ENCODE data around the gene COA3. TPM values are rescaled to one million over a fixed set of nuclear protein-coding genes. Genes with fewer than 3 reads are reported as not detected.

Gene COA3
- total RNA-seq, 1 experiment from 2014 or later = 54.2 TPM

GRCh38 chr17:42832213-42832933 is 33.9 kb upstream of the COA3 start:
- no peak for TF ChIP-seq CREB1 (CRISPR knock-in tag; IDR thresholded peaks at IDR 0.05)
- peak; percentile 45; the same call in 1 of the 2 replicates for TF ChIP-seq GABPB1 (CRISPR knock-in tag; IDR thresholded peaks at IDR 0.05)
- H3K27ac Mint-ChIP-seq = peak overlapping the region; percentile 97
- peaks cover 16% of the 10 kb centered on the region for H3K4me1 Mint-ChIP-seq
- H3K4me3 Mint-ChIP-seq = peak overlapping the region; percentile 93
- peaks cover 10% of the 10 kb centered on the region; the same call in 1 of the 2 replicates for H3K36me3 Mint-ChIP-seq
- peaks cover 21% of the 10 kb centered on the region for H3K27me3 Mint-ChIP-seq (ENCODE audit: low read depth)
- DNase-seq (ENCODE audit: low spot score) (no peak), ATAC-seq (peak; percentile 25)
- CTCF ChIA-PET = interaction anchor here (1.2 to 3.8 kb wide), 2 partner anchors 8 to 12 kb away, joined by 3 to 19 read pairs; partner anchors contain the start of gene BECN1
- POLR2A ChIA-PET = interaction anchor here (1.4 kb wide), 1 partner anchor 13 kb away, joined by 3 read pairs; no protein-coding TSS in a partner anchor
- H3K9me3 Mint-ChIP-seq = no peaks in the 10 kb centered on the region

- Mint-ChIP-seq H3K4me1 (peaks cover 16% of the 10 kb centered on the region), H3K27me3 (ENCODE audit: low read depth) (peaks cover 27% of the 10 kb centered on the region), H3K27ac (no peak overlapping the region), H3K36me3 (peaks cover 3% of the 10 kb centered on the region; the same call in 1 of the 2 replicates), H3K4me3 (no peak overlapping the region), H3K9me3 (no peaks in the 10 kb centered on the region)
- ChIA-PET CTCF (no interaction called here), POLR2A (no interaction called here)
- TF ChIP-seq RELA (CRISPR knock-in tag; IDR thresholded peaks at IDR 0.05; ENCODE audit: borderline replicate concordance) (no peak), MYBL2 (CRISPR knock-in tag; IDR thresholded peaks at IDR 0.05) (no peak), ZNF671 (CRISPR knock-in tag; IDR thresholded peaks at IDR 0.05) (no peak), SOX15 (CRISPR knock-in tag; IDR thresholded peaks at IDR 0.05) (no peak), GABPB1 (CRISPR knock-in tag; IDR thresholded peaks at IDR 0.05) (no peak), PRDM15 (CRISPR knock-in tag; IDR thresholded peaks at IDR 0.05) (no peak), ZBTB21 (CRISPR knock-in tag; IDR thresholded peaks at IDR 0.05; ENCODE audit: borderline replicate concordance) (no peak), HMGA2 (CRISPR knock-in tag; IDR thresholded peaks at IDR 0.05) (no peak), ZNF532 (CRISPR knock-in tag; IDR thresholded peaks at IDR 0.05; ENCODE audit: borderline replicate concordance) (no peak), GTF2I (CRISPR knock-in tag; conservative IDR thresholded peaks at IDR 0.05) (no peak), PREB (CRISPR knock-in tag; IDR thresholded peaks at IDR 0.05; ENCODE audit: borderline replicate concordance) (no peak)
- DNase-seq (ENCODE audit: low spot score) = no peak
- ATAC-seq = no peak
Observed at GRCh38 chr17:42830971-42831370, 32.5 kb upstream of the COA3 start.

GRCh38 chr17:42827472-42827871 is 29.0 kb upstream of the COA3 start:
- no peak for ATAC-seq
- H3K4me1 Mint-ChIP-seq = peaks cover 12% of the 10 kb centered on the region
- no peaks in the 10 kb centered on the region for H3K36me3 Mint-ChIP-seq
- no peak for DNase-seq (ENCODE audit: low spot score)
- no peak overlapping the region for H3K27ac Mint-ChIP-seq
- POLR2A ChIA-PET = no interaction called here
- no peak overlapping the region for H3K4me3 Mint-ChIP-seq
- H3K27me3 Mint-ChIP-seq (ENCODE audit: low read depth) = peaks cover 27% of the 10 kb centered on the region
- CTCF ChIA-PET = no interaction called here
- no peaks in the 10 kb centered on the region for H3K9me3 Mint-ChIP-seq
- TF ChIP-seq JAZF1 (CRISPR knock-in tag; IDR thresholded peaks at IDR 0.05) (no peak), ZNF281 (CRISPR knock-in tag; IDR thresholded peaks at IDR 0.05) (no peak), HMGXB4 (CRISPR knock-in tag; IDR thresholded peaks at IDR 0.05) (no peak), EMX1 (CRISPR knock-in tag; IDR thresholded peaks at IDR 0.05) (no peak), IRF2 (CRISPR knock-in tag; IDR thresholded peaks at IDR 0.05; ENCODE audit: borderline replicate concordance, low read depth) (no peak), PRRX2 (CRISPR knock-in tag; IDR thresholded peaks at IDR 0.05) (no peak), ZNF138 (CRISPR knock-in tag; conservative IDR thresholded peaks at IDR 0.05) (no peak)
